Measurements from ENCODE around the gene SPRY2. TPM values are rescaled to one million over a fixed set of nuclear protein-coding genes. Genes with fewer than 3 reads are reported as not detected.

Gene SPRY2, protein sequence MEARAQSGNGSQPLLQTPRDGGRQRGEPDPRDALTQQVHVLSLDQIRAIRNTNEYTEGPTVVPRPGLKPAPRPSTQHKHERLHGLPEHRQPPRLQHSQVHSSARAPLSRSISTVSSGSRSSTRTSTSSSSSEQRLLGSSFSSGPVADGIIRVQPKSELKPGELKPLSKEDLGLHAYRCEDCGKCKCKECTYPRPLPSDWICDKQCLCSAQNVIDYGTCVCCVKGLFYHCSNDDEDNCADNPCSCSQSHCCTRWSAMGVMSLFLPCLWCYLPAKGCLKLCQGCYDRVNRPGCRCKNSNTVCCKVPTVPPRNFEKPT
- total RNA-seq (2014; rRNA removed) (16.5 and 19.0 TPM in 2 replicates), Bru-seq, nascent RNA (percentile 98 among the genes with signal in this experiment), BruChase-seq, experiment 1, labeled RNA remaining after a 6-hour chase (percentile 92 among the genes with signal in this experiment), BruChase-seq, experiment 2, labeled RNA remaining after a 2-hour chase (percentile 98 among the genes with signal in this experiment)
- long read RNA-seq, transcript SPRY2-202 (2 exons, 2,111 nt) = major isoform, 97 of 124 reads
- long read RNA-seq, transcript SPRY2-201 (2 exons, 2,708 nt) = minor isoform, 10 of 124 reads
- long read RNA-seq, partial matches to known transcripts = 0 of 124 reads
- long read RNA-seq, other reads (novel, unspliced or antisense) = 17 of 124 reads

DNA sequence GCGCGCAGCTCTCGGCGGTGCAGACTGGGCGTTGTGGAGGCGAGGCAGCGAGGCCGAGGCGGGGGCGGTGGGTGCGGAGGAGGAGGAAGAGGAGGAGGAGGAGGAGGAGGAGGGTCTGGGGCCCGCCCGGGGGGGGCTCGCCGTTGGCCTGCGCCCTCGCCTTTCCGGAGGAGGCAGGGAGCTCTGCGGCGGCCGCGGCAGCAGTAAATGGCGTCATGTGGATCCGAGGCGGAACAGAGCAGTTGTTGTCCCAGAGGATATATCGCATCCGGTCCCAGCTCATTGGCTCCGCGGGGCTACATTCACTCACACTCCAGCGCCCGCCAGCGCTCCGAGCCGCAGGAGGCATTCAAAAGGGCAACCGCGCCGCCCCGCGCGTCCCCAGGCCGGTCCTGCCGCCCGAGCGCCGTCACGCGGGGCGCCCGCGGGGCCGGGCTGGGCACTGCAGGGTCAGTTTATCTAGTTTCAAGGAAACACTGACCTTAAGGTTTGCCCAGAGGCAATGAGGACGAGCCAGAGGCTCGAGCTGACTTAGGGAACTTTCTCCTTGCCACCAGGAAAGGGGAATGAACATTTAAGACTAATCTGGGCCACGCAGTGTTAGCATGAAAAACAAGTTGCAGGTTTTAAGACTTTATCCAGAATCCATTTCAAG, at the start of gene SPRY2:
TSS of gene SPRY2 (minus strand) at position 26 of the 655 bp plus-strand sequence. CDS start 3,421 bp downstream, outside the sequence.
- no TSS peak for BruUV-seq (replicated peaks)
- peaks cover 46% of the 10 kb centered on the region for H3K79me2 ChIP-seq (ENCODE audit: low read length)
- H2AFZ ChIP-seq (ENCODE audit: low read length) = peak within 1 kb of the TSS; percentile 77
- no peaks in the 10 kb centered on the region for H3K27me3 ChIP-seq (ENCODE audit: low read length)
- H3F3A ChIP-seq (ENCODE audit: low read length, unreplicated experiment) = no peaks in the 10 kb centered on the region
- CTCF ChIA-PET = interaction anchor here (0.7 to 1.3 kb wide), 4 partner anchors 138 to 710 kb away, joined by 3 to 8 read pairs (median 4); no protein-coding TSS in a partner anchor
- intact Hi-C loops (cut with micrococcal nuclease) = loop anchor here (1.0 to 5.0 kb wide), 6 partner anchors 208 to 636 kb away; no protein-coding TSS in a partner anchor
- ATAC-seq = peak; percentile 69
- peak; percentile 89 for DNase-seq
- H3K9me3 ChIP-seq (ENCODE audit: low read length) = no peaks in the 10 kb centered on the region
- TF ChIP-seq EZH2phosphoT487 (IDR thresholded peaks at IDR 0.05; ENCODE audit: borderline replicate concordance, low read length) = peak; percentile 59; the same call in 1 of the 2 replicates
- no peak for TF ChIP-seq EZH2 (IDR thresholded peaks at IDR 0.05; ENCODE audit: low read length, unreplicated experiment)
- peaks cover 12% of the 10 kb centered on the region for H3K36me3 ChIP-seq (ENCODE audit: low read depth, low read length)
- H4K20me1 ChIP-seq (ENCODE audit: low read length) = peaks cover 42% of the 10 kb centered on the region
- peak within 1 kb of the TSS; percentile 99 for H3K4me3 ChIP-seq (ENCODE audit: low read length)
- no peaks in the 10 kb centered on the region for H3K9me2 ChIP-seq (replicated peaks; ENCODE audit: low read length)
- H3K9ac ChIP-seq (ENCODE audit: low read length) = peak within 1 kb of the TSS; percentile 99
- peaks cover 19% of the 10 kb centered on the region for H3K4me1 ChIP-seq (ENCODE audit: insufficient read depth, low read length)
- H3K27ac ChIP-seq (ENCODE audit: low read length) = peak within 1 kb of the TSS; percentile 91
- POLR2A ChIA-PET (ENCODE audit: unreplicated experiment) = interaction anchor here (0.5 to 1.0 kb wide), 17 partner anchors 19 to 935 kb away, joined by 3 to 11 read pairs (median 5); partner anchors contain the start of gene RBM26
- peak within 1 kb of the TSS; percentile 99 for H3K4me2 ChIP-seq (ENCODE audit: low read length)

DNA sequence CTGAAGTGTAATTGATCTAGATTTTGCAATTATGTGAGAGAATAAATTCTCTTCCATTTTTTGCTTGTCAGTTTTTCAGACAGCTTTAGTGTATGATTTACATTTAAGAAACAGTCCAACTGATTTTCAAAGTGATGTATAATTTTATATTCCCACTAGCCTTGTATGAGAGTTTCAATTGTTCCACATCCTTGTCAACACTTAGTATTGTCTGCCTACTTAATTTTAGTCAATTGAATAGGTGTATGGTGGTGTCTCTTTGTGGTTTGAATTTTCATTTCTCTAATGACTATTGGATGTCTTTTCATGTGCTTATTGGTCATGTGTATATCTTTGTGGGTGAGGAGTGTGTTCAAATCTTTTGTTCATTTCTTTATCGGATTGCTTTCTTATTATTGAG, 49.4 kb upstream of the SPRY2 start:
- Histone ChIP-seq H3K4me2 (ENCODE audit: low read length) (no peak overlapping the region), H3K79me2 (ENCODE audit: low read length) (no peaks in the 10 kb centered on the region), H3K9ac (ENCODE audit: low read length) (no peak overlapping the region), H3K9me3 (ENCODE audit: low read length) (no peaks in the 10 kb centered on the region), H3K36me3 (ENCODE audit: low read depth, low read length) (no peaks in the 10 kb centered on the region), H2AFZ (ENCODE audit: low read length) (no peak overlapping the region), H3F3A (ENCODE audit: low read length, unreplicated experiment) (no peaks in the 10 kb centered on the region), H3K27me3 (ENCODE audit: low read length) (no peaks in the 10 kb centered on the region), H3K27ac (ENCODE audit: low read length) (no peak overlapping the region), H3K4me1 (ENCODE audit: insufficient read depth, low read length) (no peaks in the 10 kb centered on the region), H4K20me1 (ENCODE audit: low read length) (no peaks in the 10 kb centered on the region), H3K9me2 (replicated peaks; ENCODE audit: low read length) (no peaks in the 10 kb centered on the region), H3K4me3 (ENCODE audit: low read length) (no peak overlapping the region)
- ATAC-seq (no peak), DNase-seq (no peak)
- TF ChIP-seq, protein P1, sequence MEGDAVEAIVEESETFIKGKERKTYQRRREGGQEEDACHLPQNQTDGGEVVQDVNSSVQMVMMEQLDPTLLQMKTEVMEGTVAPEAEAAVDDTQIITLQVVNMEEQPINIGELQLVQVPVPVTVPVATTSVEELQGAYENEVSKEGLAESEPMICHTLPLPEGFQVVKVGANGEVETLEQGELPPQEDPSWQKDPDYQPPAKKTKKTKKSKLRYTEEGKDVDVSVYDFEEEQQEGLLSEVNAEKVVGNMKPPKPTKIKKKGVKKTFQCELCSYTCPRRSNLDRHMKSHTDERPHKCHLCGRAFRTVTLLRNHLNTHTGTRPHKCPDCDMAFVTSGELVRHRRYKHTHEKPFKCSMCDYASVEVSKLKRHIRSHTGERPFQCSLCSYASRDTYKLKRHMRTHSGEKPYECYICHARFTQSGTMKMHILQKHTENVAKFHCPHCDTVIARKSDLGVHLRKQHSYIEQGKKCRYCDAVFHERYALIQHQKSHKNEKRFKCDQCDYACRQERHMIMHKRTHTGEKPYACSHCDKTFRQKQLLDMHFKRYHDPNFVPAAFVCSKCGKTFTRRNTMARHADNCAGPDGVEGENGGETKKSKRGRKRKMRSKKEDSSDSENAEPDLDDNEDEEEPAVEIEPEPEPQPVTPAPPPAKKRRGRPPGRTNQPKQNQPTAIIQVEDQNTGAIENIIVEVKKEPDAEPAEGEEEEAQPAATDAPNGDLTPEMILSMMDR (conservative IDR thresholded peaks at IDR 0.05; ENCODE audit: low read depth, low read length) = no peak
- TF ChIP-seq EZH2 (IDR thresholded peaks at IDR 0.05; ENCODE audit: low read length, unreplicated experiment) = no peak
- no peak for TF ChIP-seq EZH2phosphoT487 (IDR thresholded peaks at IDR 0.05; ENCODE audit: borderline replicate concordance, low read length)
- ChIA-PET POLR2A (ENCODE audit: unreplicated experiment) (no interaction called here), CTCF (no interaction called here)
- BruUV-seq (replicated peaks) = no TSS peak
- intact Hi-C loops (cut with micrococcal nuclease) = no loop called here

Data from PC-3 (cell line).